ENCODE measurements around the gene ETV6. TPM values are rescaled to one million over a fixed set of nuclear protein-coding genes. Genes with fewer than 3 reads are reported as not detected.

The ETV6 gene
- total and polyA plus RNA-seq, 2 of the 8 experiments (the other 6 are each of a cell fraction or from before 2014, with no cell fraction given), result 5.5 to 23.9 TPM

DNA sequence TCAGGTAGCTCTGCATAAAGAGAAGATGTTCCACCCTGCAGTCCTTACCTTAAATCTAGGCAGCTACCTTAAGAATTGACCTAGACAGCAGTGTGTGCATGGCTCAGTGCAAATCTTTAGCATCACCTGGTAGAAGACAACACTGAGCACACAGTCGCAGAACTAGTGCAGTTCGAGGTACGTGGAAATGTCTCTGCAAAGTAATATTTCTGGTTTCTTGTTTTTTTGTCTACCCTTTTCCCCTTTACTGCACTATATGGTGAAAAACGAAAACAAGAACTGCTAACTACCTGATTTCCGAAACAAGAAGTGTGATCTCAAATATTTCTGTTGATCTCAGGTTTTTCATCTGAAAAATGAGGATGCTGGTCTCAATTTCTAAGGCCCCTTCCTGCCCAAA lies 82.5 kb downstream of the ETV6 start (continued):
- no peak for TF ChIP-seq SAP30 (IDR thresholded peaks at IDR 0.05; ENCODE audit: insufficient read depth, insufficient replicate concordance, low read length)

Data from H1 (cell line).